ENCODE measurements around the gene RAB11FIP2.

The RAB11FIP2 gene

GRCh38 chr10:118020365-118020764 lies 26.4 kb downstream of the RAB11FIP2 start:
- H3K27ac ChIP-seq = no peak overlapping the region
- TF ChIP-seq CTCF (conservative IDR thresholded peaks at IDR 0.05) = no peak

GRCh38 chr10:118017850-118018249 lies 28.9 kb downstream of the RAB11FIP2 start:
- no peak for TF ChIP-seq CTCF (conservative IDR thresholded peaks at IDR 0.05)
- H3K27ac ChIP-seq = no peak overlapping the region

- H3K27ac ChIP-seq = no peak overlapping the region
- TF ChIP-seq CTCF (conservative IDR thresholded peaks at IDR 0.05) = no peak
Measured at GRCh38 chr10:118017071-118017740, 29.5 kb downstream of the RAB11FIP2 start.

GRCh38 chr10:118012952-118013525 lies 33.7 kb downstream of the RAB11FIP2 start:
- TF ChIP-seq CTCF (conservative IDR thresholded peaks at IDR 0.05) = no peak

GRCh38 chr10:118007773-118008172 lies 39.0 kb downstream of the RAB11FIP2 start:
- H3K27ac ChIP-seq = no peak overlapping the region
- TF ChIP-seq CTCF (conservative IDR thresholded peaks at IDR 0.05) = no peak

More at GRCh38 chr10:118012952-118013525, 33.7 kb downstream of the RAB11FIP2 start:
- H3K27ac ChIP-seq = no peak overlapping the region

GRCh38 chr10:118003126-118003525 lies 43.6 kb downstream of the RAB11FIP2 start:
- TF ChIP-seq CTCF (conservative IDR thresholded peaks at IDR 0.05) = no peak
- H3K27ac ChIP-seq = no peak overlapping the region

- no peak overlapping the region for H3K27ac ChIP-seq
- TF ChIP-seq CTCF (conservative IDR thresholded peaks at IDR 0.05) = no peak
Measured at GRCh38 chr10:118002581-118002980, 44.2 kb downstream of the RAB11FIP2 start.

All from VCaP (cell line).